HepG2 (cell line): ENCODE data around the gene TLN1. TPM values are rescaled to one million over a fixed set of nuclear protein-coding genes. Genes with fewer than 3 reads are reported as not detected.
A peak's percentile ranks its signal among the peaks of the same experiment; 100 is the strongest.

Source experiments
- CC2D1A ChIP-seq: sonication (generic); formaldehyde crosslinking; IDR thresholded peaks from 2 replicates; pipeline ENCODE4 v1.8.1; 2023; ENCODE audit warnings: mild to moderate bottlenecking, missing genetic modification reagents
- CCDC6 ChIP-seq: sonication (generic); formaldehyde crosslinking; IDR thresholded peaks from 2 replicates; pipeline ENCODE4 v1.8.1; 2022; ENCODE audit warnings: mild to moderate bottlenecking, missing genetic modification reagents, moderate library complexity
- CEBPG ChIP-seq: IDR thresholded peaks from 2 replicates; pipeline ENCODE4 v1.6.1; 2016
- DNMT1 ChIP-seq: sonication (generic); formaldehyde crosslinking; IDR thresholded peaks from 2 replicates; pipeline ENCODE4 v1.5.1; 2020; ENCODE audit warnings: mild to moderate bottlenecking, missing genetic modification reagents
- EHMT2 ChIP-seq: fragments of 200-600 bp; sonication (generic); IDR thresholded peaks from 2 replicates; pipeline ENCODE4 v1.7.0; 2017; ENCODE audit warnings: antibody characterized with exemption, low read depth, low read length, borderline replicate concordance
- ELF3 ChIP-seq: IDR thresholded peaks from 2 replicates; pipeline ENCODE4 v1.6.1; 2016; ENCODE audit warnings: missing genetic modification reagents, missing compliant biosample characterization
- FOXJ3 ChIP-seq: sonication (generic); formaldehyde crosslinking; IDR thresholded peaks from 2 replicates; pipeline ENCODE4 v1.4.0; 2020; ENCODE audit warnings: missing genetic modification reagents, mild to moderate bottlenecking, borderline replicate concordance
- HDAC1 ChIP-seq: sonication (generic); formaldehyde crosslinking; IDR thresholded peaks from 2 replicates; pipeline ENCODE4 v1.5.1; 2020; ENCODE audit warnings: mild to moderate bottlenecking, missing genetic modification reagents
- KMT2B ChIP-seq: IDR thresholded peaks from 2 replicates; pipeline ENCODE4 v1.6.1; 2016; ENCODE audit warnings: missing genetic modification reagents, missing compliant biosample characterization
- MAFG ChIP-seq: sonication (generic); formaldehyde crosslinking; IDR thresholded peaks from 2 replicates; pipeline ENCODE4 v1.5.1; 2020; ENCODE audit warnings: mild to moderate bottlenecking, missing genetic modification reagents
- MLX ChIP-seq: IDR thresholded peaks from 2 replicates; pipeline ENCODE4 v1.6.1; 2016
- NAIF1 ChIP-seq: sonication (generic); formaldehyde crosslinking; IDR thresholded peaks from 2 replicates; pipeline ENCODE4 v1.5.0; 2020; ENCODE audit warnings: mild to moderate bottlenecking, missing genetic modification reagents, borderline replicate concordance
- NKX3-1 ChIP-seq: sonication (generic); formaldehyde crosslinking; IDR thresholded peaks from 2 replicates; pipeline ENCODE4 v1.5.0; 2020; ENCODE audit warnings: missing genetic modification reagents
- NONO ChIP-seq, 2 experiments: fragments of 450-650 bp in 1 of 2; sonication (generic) in 1 of 2; formaldehyde crosslinking in 1 of 2; IDR thresholded peaks in 1 of 2; conservative IDR thresholded peaks in 1 of 2; 2 replicates each; pipeline versions ENCODE4 v1.6.1 to v1.8.0; 2017 to 2022; ENCODE audit warnings: mild to moderate bottlenecking in 1 of 2, missing genetic modification reagents in 1 of 2, moderate library complexity in 1 of 2
- NPAS2 ChIP-seq: sonication (generic); formaldehyde crosslinking; IDR thresholded peaks from 2 replicates; pipeline ENCODE4 v1.8.0; 2022; ENCODE audit warnings: mild to moderate bottlenecking, missing genetic modification reagents, borderline replicate concordance
- NR1H2 ChIP-seq: sonication (generic); formaldehyde crosslinking; IDR thresholded peaks from 2 replicates; pipeline ENCODE4 v1.8.1; 2022; ENCODE audit warnings: low read depth, missing genetic modification reagents, borderline replicate concordance
- NR2F1 ChIP-seq, 2 experiments: fragments of 450-650 bp in 1 of 2; formaldehyde crosslinking in 1 of 2; IDR thresholded peaks; 2 replicates each; pipeline versions ENCODE4 v1.5.0 to v1.6.1; 2016 to 2020; ENCODE audit warnings: mild to moderate bottlenecking in 1 of 2, missing compliant biosample characterization in 1 of 2, missing genetic modification reagents in 1 of 2, moderate library complexity in 1 of 2
- PCBP1 ChIP-seq: fragments of 200-400 bp; formaldehyde crosslinking; IDR thresholded peaks from 2 replicates; pipeline ENCODE4 v1.6.1; 2017; ENCODE audit warnings: mild to moderate bottlenecking, low read depth, low read length, borderline replicate concordance
- PHF8 ChIP-seq: sonication (generic); formaldehyde crosslinking; IDR thresholded peaks from 2 replicates; pipeline ENCODE4 v1.5.0; 2020; ENCODE audit warnings: missing genetic modification reagents
- SATB2 ChIP-seq: sonication (generic); formaldehyde crosslinking; IDR thresholded peaks from 2 replicates; pipeline ENCODE4 v1.5.0; 2020; ENCODE audit warnings: missing genetic modification reagents
- SETDB1 ChIP-seq: sonication (generic); formaldehyde crosslinking; IDR thresholded peaks from 2 replicates; pipeline ENCODE4 v1.5.1; 2020; ENCODE audit warnings: missing genetic modification reagents, mild to moderate bottlenecking, borderline replicate concordance
- SRF ChIP-seq: IDR thresholded peaks from 2 replicates; pipeline ENCODE4 v1.6.1; 2011; ENCODE audit warnings: mild to moderate bottlenecking, low read depth, low read length, moderate library complexity
- TERF1 ChIP-seq: sonication (generic); formaldehyde crosslinking; IDR thresholded peaks from 2 replicates; pipeline ENCODE4 v1.8.0; 2022; ENCODE audit warnings: mild to moderate bottlenecking, missing genetic modification reagents, moderate library complexity
- TGIF2 ChIP-seq: IDR thresholded peaks from 2 replicates; pipeline ENCODE4 v1.6.1; 2016; ENCODE audit warnings: control low read depth, missing compliant biosample characterization
- ZNF615 ChIP-seq: sonication (generic); formaldehyde crosslinking; IDR thresholded peaks from 2 replicates; pipeline ENCODE4 v1.5.0; 2020; ENCODE audit warnings: mild to moderate bottlenecking, missing genetic modification reagents, borderline replicate concordance
- ZNF703 ChIP-seq: sonication (generic); formaldehyde crosslinking; IDR thresholded peaks from 2 replicates; pipeline ENCODE4 v1.5.1; 2020; ENCODE audit warnings: missing genetic modification reagents, mild to moderate bottlenecking, moderate library complexity, borderline replicate concordance
- polyA plus RNA-seq, 8 experiments: library from polyadenylated mRNA; depleted of rRNA in 3 of 8; stranded (reverse) in 7 of 8; unstranded in 1 of 8; fragments of >200 nt; fragmentation: Illumina TruSeq in 4 of 8; extraction: Trizol in 4 of 8; gene quantifications; 2 replicates each; pipeline versions ENCODE4 v1.2.1 to v1.2.3, GENCODE V29; 2011 to 2016; ENCODE audit warnings: low read depth in 4 of 8, missing spikeins in 1 of 8, mixed read lengths in 1 of 8; ENCODE audit not compliant: insufficient read depth in 1 of 8
- total RNA-seq, 5 experiments: library from RNA; depleted of rRNA; stranded (reverse); fragments of >200 nt; fragmentation: Illumina TruSeq; extraction: Trizol; gene quantifications; 2 replicates each; pipeline ENCODE4 v1.2.3, GENCODE V29; 2016; ENCODE audit warnings: low read depth in 1 of 5

TLN1 gene
- total and polyA plus RNA-seq, 2 of the 13 experiments (the other 11 are each of a cell fraction or from before 2014, with no cell fraction given): 35.2 to 51.8 TPM

- TF ChIP-seq MLX (CRISPR knock-in tag) (no peak), NR1H2 (no peak), NPAS2 (CRISPR knock-in tag) (no peak), NKX3-1 (CRISPR knock-in tag) (no peak), KMT2B (CRISPR knock-in tag) (no peak), SATB2 (CRISPR knock-in tag) (no peak), ZNF615 (CRISPR knock-in tag) (no peak), MAFG (CRISPR knock-in tag) (no peak), CCDC6 (CRISPR knock-in tag) (no peak), SRF (no peak), NAIF1 (CRISPR knock-in tag) (0 out of 2 replicates have a peak, but pooled peaks have one; percentile 51), TERF1 (CRISPR knock-in tag) (no peak), TGIF2 (no peak; the same call in 1 of the 2 replicates), HDAC1 (CRISPR knock-in tag) (peak; percentile 71), NONO (IDR thresholded peaks at IDR 0.05) (no peak), NONO (CRISPR knock-in tag; conservative IDR thresholded peaks at IDR 0.05) (0 out of 2 replicates have a peak, but pooled peaks have one; percentile 39), CC2D1A (CRISPR knock-in tag) (no peak), ZNF703 (CRISPR knock-in tag) (no peak), DNMT1 (CRISPR knock-in tag) (no peak), ELF3 (CRISPR knock-in tag) (peak; percentile 61), NR2F1 (CRISPR knock-in tag; IDR thresholded peaks at IDR 0.05) (0 out of 4 replicates have a peak, but pooled peaks of 1 of the 2 experiments have one; percentile 15), EHMT2 (no peak), SETDB1 (CRISPR knock-in tag) (no peak), CEBPG (CRISPR knock-in tag) (0 out of 2 replicates have a peak, but pooled peaks have one; percentile 13), PHF8 (peak; percentile 23; the same call in 1 of the 2 replicates), PCBP1 (no peak), FOXJ3 (CRISPR knock-in tag) (peak; percentile 26; the same call in 1 of the 2 replicates)
Measured at GRCh38 chr9:35669331-35670145, 62.5 kb downstream of the TLN1 start (continued).
